A549 (cell line): ENCODE results near the gene ENHO.

Experiments used
- CTCF ChIP-seq: fragments of >200 bp; sonication (Bioruptor Twin); formaldehyde crosslinking; IDR thresholded peaks from 3 replicates; pipeline ENCODE4 v1.5.1; 2016
- ELK1 ChIP-seq: fragments of 150-350 bp; IDR thresholded peaks from 2 replicates; pipeline ENCODE4 v1.6.1; 2014; ENCODE audit warnings: low read depth, mild to moderate bottlenecking, low read length
- EP300 ChIP-seq, 2 experiments: fragments of >200 bp; sonication (Bioruptor Twin); formaldehyde crosslinking; IDR thresholded peaks; 2 replicates in 1 of 2; 3 replicates in 1 of 2; pipeline ENCODE4 v1.6.1; 2016 to 2017
- ESRRA ChIP-seq: fragments of 150-350 bp; IDR thresholded peaks from 2 replicates; pipeline ENCODE4 v1.6.1; 2014; ENCODE audit warnings: mild to moderate bottlenecking, low read length, borderline replicate concordance
- JUNB ChIP-seq: fragments of >200 bp; sonication (Bioruptor Twin); formaldehyde crosslinking; IDR thresholded peaks from 2 replicates; pipeline ENCODE4 v1.6.1; 2016
- KDM1A ChIP-seq: fragments of 200-600 bp; sonication (generic); IDR thresholded peaks from 2 replicates; pipeline ENCODE4 v1.6.1; 2016; ENCODE audit warnings: low read depth, mild to moderate bottlenecking
- KDM5A ChIP-seq: fragments of 200-600 bp; sonication (generic); IDR thresholded peaks from 2 replicates; pipeline ENCODE4 v1.6.1; 2016; ENCODE audit warnings: antibody characterized with exemption, mild to moderate bottlenecking
- MAX ChIP-seq: IDR thresholded peaks from 2 replicates; pipeline ENCODE4 v1.6.1; 2012
- NPAS2 ChIP-seq: fragments of 250-450 bp; sonication (Bioruptor Pico); IDR thresholded peaks from 2 replicates; pipeline ENCODE4 v1.8.0; 2022; ENCODE audit warnings: mild to moderate bottlenecking, moderate library complexity, borderline replicate concordance
- PHF8 ChIP-seq: fragments of 200-600 bp; sonication (generic); IDR thresholded peaks from 2 replicates; pipeline ENCODE4 v1.6.1; 2016; ENCODE audit warnings: low read depth, mild to moderate bottlenecking, antibody characterized with exemption, moderate library complexity, borderline replicate concordance
- POLR2A ChIP-seq: IDR thresholded peaks from 2 replicates; pipeline ENCODE4 v1.6.1; 2012; ENCODE audit warnings: mild to moderate bottlenecking, low read length
- RCOR1 ChIP-seq: fragments of 150-350 bp; IDR thresholded peaks from 2 replicates; pipeline ENCODE4 v1.6.1; 2014; ENCODE audit warnings: antibody characterized with exemption, low read length, low read depth
- RFX5 ChIP-seq: fragments of 450-650 bp; IDR thresholded peaks from 2 replicates; pipeline ENCODE4 v1.7.1; 2014; ENCODE audit warnings: antibody characterized with exemption, mild to moderate bottlenecking, moderate library complexity
- SMC3 ChIP-seq: fragments of >200 bp; sonication (Bioruptor Twin); formaldehyde crosslinking; IDR thresholded peaks from 3 replicates; pipeline ENCODE4 v1.6.1; 2018; ENCODE audit warnings: inconsistent platforms

GRCh38 chr9:34505370-34506120 lies 17.2 kb downstream of the ENHO start:
- TF ChIP-seq SMC3: no peak
- TF ChIP-seq CTCF: no peak
- no peak for TF ChIP-seq NPAS2 (CRISPR knock-in tag)
- no peak for TF ChIP-seq JUNB
- TF ChIP-seq RCOR1: no peak
- no peak for TF ChIP-seq POLR2A
- no peak for TF ChIP-seq ELK1
- no peak for TF ChIP-seq KDM5A
- no peak for TF ChIP-seq MAX
- TF ChIP-seq ESRRA: no peak
- TF ChIP-seq EP300 (IDR thresholded peaks at IDR 0.05): no peak
- no peak for TF ChIP-seq PHF8
- no peak for TF ChIP-seq KDM1A
- TF ChIP-seq RFX5: no peak
